NT2/D1 (cell line): Measurements from ENCODE around the gene SEPTIN14.
"Not testable (repeated sequence)": the region's sequence is repeated elsewhere in the genome, so short reads cannot be mapped to it uniquely, and the experiment has no call there.

Experiments
- DNase-seq: peaks from one replicate; pipeline ENCODE4 v3.0.0-alpha.2; 2011; ENCODE audit warnings: low read depth, low spot score
- H3K27me3 ChIP-seq: 2 replicates; pipeline ENCODE4 v1.6.0; 2011; ENCODE audit warnings: mild to moderate bottlenecking; ENCODE audit not compliant: insufficient read length, insufficient read depth
- H3K36me3 ChIP-seq: 2 replicates; pipeline ENCODE4 v1.6.1; 2011; ENCODE audit warnings: mild to moderate bottlenecking, low read length, mixed read lengths; ENCODE audit not compliant: insufficient read depth, insufficient read length
- H3K4me1 ChIP-seq: 2 replicates; pipeline ENCODE4 v1.5.1; 2011; ENCODE audit not compliant: insufficient read depth, insufficient read length
- H3K4me3 ChIP-seq: 2 replicates; pipeline ENCODE4 v1.5.1; 2011; ENCODE audit warnings: low read depth; ENCODE audit not compliant: insufficient read length
- H3K9ac ChIP-seq: 2 replicates; pipeline ENCODE4 v1.6.0; 2011; ENCODE audit warnings: low read depth; ENCODE audit not compliant: insufficient read length
- H3K9me3 ChIP-seq: 2 replicates; pipeline ENCODE4 v1.5.1; 2011; ENCODE audit warnings: mild to moderate bottlenecking, low read length; ENCODE audit not compliant: insufficient read depth
- SUZ12 ChIP-seq: IDR thresholded peaks from 2 replicates; pipeline ENCODE4 v1.6.1; 2011; ENCODE audit not compliant: insufficient read length, insufficient read depth; ENCODE audit errors: extremely low read depth
- YY1 ChIP-seq: IDR thresholded peaks from 2 replicates; pipeline ENCODE4 v1.6.1; 2011; ENCODE audit not compliant: insufficient read length, insufficient read depth
- ZNF274 ChIP-seq: IDR thresholded peaks from 2 replicates; pipeline ENCODE4 v1.6.1; 2011; ENCODE audit warnings: mild to moderate bottlenecking, low read depth, low read length

Gene SEPTIN14

DNA sequence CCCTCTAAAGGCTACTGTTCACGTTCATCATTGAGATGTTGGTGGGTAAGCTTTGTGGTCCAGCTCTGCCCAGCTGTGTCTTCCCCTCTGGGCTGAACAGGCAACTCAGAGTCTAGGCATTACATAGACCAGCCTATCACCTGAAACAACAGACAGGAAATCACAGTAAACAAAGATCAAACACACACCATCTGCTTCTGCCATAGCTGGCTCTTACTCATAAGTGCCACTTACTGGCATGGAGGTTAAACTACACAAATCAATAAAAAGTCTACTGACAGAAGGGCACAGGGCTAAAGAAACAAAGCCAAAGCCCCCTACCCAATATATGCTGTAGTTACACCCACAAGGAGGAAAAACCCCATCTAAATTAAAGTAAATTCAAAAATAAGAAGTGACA, 35.0 kb downstream of the SEPTIN14 start:
- Histone ChIP-seq H3K27me3 (no peaks in the 10 kb centered on the region), H3K4me3 (no peak overlapping the region), H3K9me3 (peaks cover 25% of the 10 kb centered on the region), H3K36me3 (no peaks in the 10 kb centered on the region), H3K4me1 (no peaks in the 10 kb centered on the region), H3K9ac (no peak overlapping the region)
- no peak for DNase-seq
- TF ChIP-seq ZNF274 = no peak
- TF ChIP-seq YY1 = no peak
- TF ChIP-seq SUZ12 = no peak

DNA sequence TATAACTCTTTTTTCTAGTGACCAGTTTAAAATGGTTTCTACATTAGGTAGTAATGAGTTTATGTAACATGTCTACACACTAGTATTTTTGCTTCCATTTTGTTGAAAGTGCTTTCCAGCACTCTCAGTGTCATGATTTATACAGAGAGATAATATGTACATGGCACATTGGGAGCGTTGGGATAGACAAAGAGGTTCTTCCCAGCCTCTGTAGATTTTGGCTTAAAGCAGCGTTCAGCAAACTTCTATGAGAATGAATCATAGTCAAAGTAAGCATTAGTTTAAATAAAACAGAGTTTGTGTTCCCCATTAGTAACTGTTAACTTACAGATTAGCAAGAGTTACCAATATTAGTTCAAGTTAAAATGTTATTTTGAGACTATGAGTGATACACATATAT, 43.9 kb downstream of the SEPTIN14 start:
- Histone ChIP-seq H3K4me3 (no peak overlapping the region), H3K4me1 (no peaks in the 10 kb centered on the region), H3K9ac (no peak overlapping the region), H3K9me3 (peaks cover 19% of the 10 kb centered on the region), H3K27me3 (no peaks in the 10 kb centered on the region), H3K36me3 (no peaks in the 10 kb centered on the region)
- DNase-seq = no peak
- TF ChIP-seq SUZ12 (no peak), YY1 (no peak), ZNF274 (no peak)

DNA sequence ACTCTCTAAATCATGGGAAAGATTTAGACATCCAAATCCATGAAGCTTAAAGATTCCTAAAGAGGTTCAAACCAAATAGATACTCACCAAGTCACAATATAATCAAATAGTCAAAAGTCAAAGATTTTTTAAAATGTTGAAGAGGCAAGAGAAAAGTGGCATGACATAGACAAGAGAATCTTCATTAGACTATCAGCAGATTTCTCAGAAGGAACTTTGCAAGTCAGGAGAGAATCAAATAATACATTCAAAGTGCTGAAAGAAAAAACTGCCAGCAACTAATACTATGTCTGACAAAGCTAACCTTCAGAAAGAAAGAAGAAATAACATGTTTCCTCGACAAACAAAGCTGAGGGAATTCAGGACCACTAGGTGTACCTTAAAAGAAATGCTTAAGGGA, 65.3 kb downstream of the SEPTIN14 start:
- H3K4me1 ChIP-seq, DNase-seq, H3K36me3 ChIP-seq, H3K27me3 ChIP-seq, H3K4me3 ChIP-seq, H3K9ac ChIP-seq: not testable (repeated sequence)
- H3K9me3 ChIP-seq = peaks cover 20% of the 10 kb centered on the region

DNA sequence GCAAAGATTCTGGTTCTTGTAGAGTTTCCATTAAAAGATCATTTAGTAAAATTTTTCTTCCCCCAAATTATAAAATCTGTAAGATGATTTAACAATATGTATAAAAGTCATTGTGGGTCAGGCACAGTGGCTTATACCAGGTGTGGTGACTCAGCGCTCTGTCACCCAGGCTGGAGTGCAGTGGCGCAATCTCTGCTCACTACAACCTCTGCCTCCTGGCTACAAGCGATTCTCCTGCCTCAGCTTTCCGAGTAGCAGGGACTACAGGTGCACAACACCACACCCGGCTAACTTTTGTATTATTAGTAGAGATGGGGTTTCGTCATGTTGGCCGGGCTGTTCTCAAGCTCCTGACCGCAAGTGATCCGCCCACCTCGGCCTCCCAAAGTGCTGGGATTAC, 68.0 kb downstream of the SEPTIN14 start:
- Histone ChIP-seq H3K4me1 (no peaks in the 10 kb centered on the region), H3K4me3 (no peak overlapping the region), H3K9ac (no peak overlapping the region), H3K36me3 (no peaks in the 10 kb centered on the region), H3K27me3 (no peaks in the 10 kb centered on the region), H3K9me3 (peaks cover 20% of the 10 kb centered on the region; the same call in 1 of the 2 replicates)
- TF ChIP-seq SUZ12 (no peak), ZNF274 (no peak), YY1 (no peak)
- DNase-seq = no peak

DNA sequence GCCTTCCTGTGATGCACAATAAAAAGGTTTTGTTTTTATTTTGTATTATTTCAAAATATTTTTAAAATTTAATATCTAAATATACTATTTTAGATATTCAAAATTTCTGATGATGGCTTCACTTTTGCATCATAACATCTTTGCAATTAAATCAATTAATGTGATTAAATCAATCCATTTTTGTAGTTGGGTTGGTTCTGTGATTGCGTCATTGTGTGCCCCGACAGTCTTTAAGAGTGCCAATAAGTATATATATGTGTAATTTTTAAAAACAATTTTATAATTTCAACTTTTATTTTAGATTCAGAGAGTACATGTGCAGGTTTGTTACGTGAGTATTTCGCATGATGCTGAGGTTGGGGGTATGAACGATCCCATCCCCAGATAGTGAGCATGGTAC, 70.5 kb downstream of the SEPTIN14 start:
- no peaks in the 10 kb centered on the region for H3K27me3 ChIP-seq
- H3K9ac ChIP-seq = no peak overlapping the region
- TF ChIP-seq ZNF274 (no peak), YY1 (no peak), SUZ12 (no peak)
- peaks cover 3% of the 10 kb centered on the region; the same call in 1 of the 2 replicates for H3K9me3 ChIP-seq
- H3K36me3 ChIP-seq = no peaks in the 10 kb centered on the region
- no peaks in the 10 kb centered on the region for H3K4me1 ChIP-seq
- DNase-seq = no peak
- H3K4me3 ChIP-seq = no peak overlapping the region

DNA sequence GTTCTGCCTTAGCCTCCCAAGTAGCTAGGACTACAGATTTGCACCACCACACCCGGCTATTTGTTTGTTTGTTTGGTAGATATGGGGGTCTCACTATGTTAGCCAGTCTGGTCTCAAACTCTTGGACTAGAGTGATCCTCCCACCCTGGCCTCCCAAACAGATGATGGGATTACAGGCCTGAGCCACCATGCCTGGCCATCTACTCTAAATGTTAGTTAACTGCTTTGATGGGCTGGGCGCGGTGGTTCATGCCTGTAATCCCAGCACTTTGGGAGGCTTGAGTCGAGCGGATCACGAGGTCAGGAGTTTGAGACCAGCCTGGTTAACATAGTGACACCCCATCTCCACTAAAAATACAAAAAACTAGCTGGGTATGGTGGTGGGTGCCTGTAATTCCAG, 74.8 kb downstream of the SEPTIN14 start:
- Histone ChIP-seq H3K9me3 (no peaks in the 10 kb centered on the region), H3K4me3 (no peak overlapping the region), H3K36me3 (no peaks in the 10 kb centered on the region), H3K9ac (no peak overlapping the region), H3K4me1 (no peaks in the 10 kb centered on the region), H3K27me3 (no peaks in the 10 kb centered on the region)
- no peak for DNase-seq
- TF ChIP-seq YY1 = no peak
- no peak for TF ChIP-seq SUZ12

DNA sequence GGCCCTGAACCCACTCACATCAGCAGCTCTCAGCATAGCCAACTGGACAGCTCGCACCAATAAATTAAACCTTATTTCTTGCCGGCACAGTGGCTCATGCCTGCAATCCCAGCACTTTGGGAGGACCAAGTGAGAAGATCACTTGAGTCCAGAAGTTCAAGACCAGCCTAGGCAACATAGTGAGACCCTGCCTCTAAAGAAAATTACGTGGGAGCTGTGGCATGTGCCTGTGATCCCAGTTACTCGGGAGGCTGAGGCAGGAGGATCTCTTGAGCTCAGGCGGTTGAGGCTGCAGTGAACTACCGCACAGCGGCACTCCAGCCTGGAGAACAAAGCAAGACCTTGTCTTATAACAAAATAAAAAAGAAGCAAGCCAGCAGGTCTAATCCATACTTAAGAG, 75.7 kb downstream of the SEPTIN14 start:
- DNase-seq = no peak

DNA sequence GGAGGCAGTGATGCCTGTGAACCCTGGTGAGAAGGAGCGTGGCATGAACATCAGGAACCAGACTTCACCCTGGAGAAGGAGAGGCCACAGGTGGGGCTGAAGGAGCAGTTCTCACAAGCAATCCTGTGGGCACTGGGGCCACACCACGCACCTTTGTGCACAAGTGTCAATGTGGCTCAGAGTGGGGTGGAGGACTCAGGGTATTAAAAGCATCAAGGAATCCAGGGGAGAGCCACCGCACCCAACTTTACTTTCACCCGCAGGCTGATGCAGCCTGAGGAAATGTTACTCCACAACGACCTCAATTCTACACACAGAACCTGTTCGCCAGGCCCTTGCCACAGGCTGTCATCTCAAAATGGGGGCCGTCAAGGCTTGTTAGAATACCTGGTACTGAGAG, 77.1 kb downstream of the SEPTIN14 start:
- H3K9me3 ChIP-seq, H3K36me3 ChIP-seq, H3K4me1 ChIP-seq, H3K9ac ChIP-seq, H3K4me3 ChIP-seq, H3K27me3 ChIP-seq, DNase-seq: not testable (repeated sequence)

More for the DNA sequence above, 75.7 kb downstream of the SEPTIN14 start:
- H3K27me3 ChIP-seq = no peaks in the 10 kb centered on the region
- no peaks in the 10 kb centered on the region for H3K9me3 ChIP-seq
- no peak overlapping the region for H3K9ac ChIP-seq
- no peak for TF ChIP-seq SUZ12
- TF ChIP-seq ZNF274 = no peak
- no peak for TF ChIP-seq YY1
- no peak overlapping the region for H3K4me3 ChIP-seq
- H3K36me3 ChIP-seq = no peaks in the 10 kb centered on the region
- no peaks in the 10 kb centered on the region for H3K4me1 ChIP-seq
